ENCODE results near the gene SLC22A23. TPM values are rescaled to one million over a fixed set of nuclear protein-coding genes. Genes with fewer than 3 reads are reported as not detected.

Gene SLC22A23
- total RNA-seq, 2 experiments from 2014 or later, result 1.3 to 1.4 TPM

DNA sequence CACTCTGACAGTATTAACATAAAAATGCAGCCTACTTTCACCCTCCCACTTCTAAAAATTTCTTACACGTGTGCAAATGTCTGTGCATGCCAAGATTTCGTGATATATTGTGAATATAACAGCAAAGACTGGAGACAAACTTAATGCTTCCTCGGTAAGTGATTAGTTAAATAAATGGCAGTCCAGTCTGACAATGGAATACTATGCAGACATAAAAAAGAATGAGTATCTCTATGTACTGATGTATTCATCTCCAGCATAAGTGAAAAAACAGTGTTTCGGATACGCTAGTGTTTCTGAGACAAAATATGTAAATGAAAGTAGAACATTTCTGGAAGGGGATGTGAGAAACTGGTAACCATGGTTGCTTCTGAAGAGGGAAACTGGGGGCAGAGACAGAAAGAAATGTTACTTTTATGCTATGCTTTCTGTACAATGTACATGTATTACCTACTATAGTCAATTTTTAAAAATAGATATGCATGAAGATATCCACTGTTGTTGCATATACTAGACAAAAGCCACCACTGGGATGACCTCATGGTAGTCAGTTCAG, 7.0 kb downstream of the SLC22A23 start:
- intact Hi-C loops (cut with micrococcal nuclease), result loop anchor here (10.0 kb wide), 1 partner anchor 455 kb away; the partner anchor contains the start of gene NQO2
- H3K27ac Mint-ChIP-seq, result no peak overlapping the region
- H3K9me3 Mint-ChIP-seq, result peaks cover 3% of the 10 kb centered on the region
- no peak overlapping the region for H3K4me3 Mint-ChIP-seq
- no peak for DNase-seq
- CTCF ChIA-PET, result interaction anchor here (1.5 kb wide), 1 partner anchor 8 kb away, joined by 7 read pairs; no protein-coding TSS in a partner anchor
- no peaks in the 10 kb centered on the region for H3K36me3 Mint-ChIP-seq (ENCODE audit: low read depth)
- peaks cover 31% of the 10 kb centered on the region for H3K4me1 Mint-ChIP-seq (ENCODE audit: low read depth)
- no peaks in the 10 kb centered on the region for H3K27me3 Mint-ChIP-seq (ENCODE audit: low read depth)

DNA sequence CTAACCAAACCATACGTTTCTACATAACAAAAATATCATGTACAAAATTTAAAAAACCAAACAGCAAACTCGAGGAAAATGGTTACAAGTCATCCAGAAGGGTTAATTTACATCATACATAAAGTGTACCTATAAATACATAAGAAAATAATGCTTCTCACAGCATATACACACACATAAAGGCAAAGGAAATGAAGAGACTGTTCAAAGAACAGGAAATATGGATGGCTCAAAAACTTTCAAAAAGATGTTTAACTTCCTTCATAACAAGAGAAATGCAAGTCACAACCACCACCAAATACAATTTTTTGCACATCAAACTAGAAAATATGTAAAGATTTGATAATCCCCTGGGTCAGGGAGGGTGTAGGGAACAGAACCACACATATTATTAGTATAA, 7.5 kb downstream of the SLC22A23 start:
- no peak overlapping the region for H3K27ac Mint-ChIP-seq
- intact Hi-C loops (cut with micrococcal nuclease), result no loop called here
- H3K9me3 Mint-ChIP-seq, result peaks cover 3% of the 10 kb centered on the region
- H3K4me1 Mint-ChIP-seq (ENCODE audit: low read depth), result peaks cover 32% of the 10 kb centered on the region
- no peaks in the 10 kb centered on the region for H3K27me3 Mint-ChIP-seq (ENCODE audit: low read depth)
- no peaks in the 10 kb centered on the region for H3K36me3 Mint-ChIP-seq (ENCODE audit: low read depth)
- H3K4me3 Mint-ChIP-seq, result no peak overlapping the region
- DNase-seq, result no peak
- CTCF ChIA-PET, result interaction anchor here (0.6 to 1.5 kb wide), 3 partner anchors 9 to 94 kb away, joined by 3 to 7 read pairs (median 4); no protein-coding TSS in a partner anchor

GRCh38 chr6:3447005-3447404, 9.8 kb downstream of the SLC22A23 start:
- Mint-ChIP-seq H3K36me3 (ENCODE audit: low read depth) (no peaks in the 10 kb centered on the region), H3K4me1 (ENCODE audit: low read depth) (peaks cover 34% of the 10 kb centered on the region), H3K27me3 (ENCODE audit: low read depth) (no peaks in the 10 kb centered on the region), H3K4me3 (no peak overlapping the region), H3K27ac (no peak overlapping the region), H3K9me3 (peaks cover 3% of the 10 kb centered on the region)
- intact Hi-C loops (cut with micrococcal nuclease), result no loop called here
- CTCF ChIA-PET, result interaction anchor here (1.7 kb wide), 1 partner anchor 285 kb away, joined by 4 read pairs; no protein-coding TSS in a partner anchor
- no peak for DNase-seq

GRCh38 chr6:3446184-3446583, 10.7 kb downstream of the SLC22A23 start:
- intact Hi-C loops (cut with micrococcal nuclease), result no loop called here
- H3K36me3 Mint-ChIP-seq (ENCODE audit: low read depth), result no peaks in the 10 kb centered on the region
- no peak for DNase-seq
- CTCF ChIA-PET, result interaction anchor here (1.7 kb wide), 1 partner anchor 286 kb away, joined by 4 read pairs; no protein-coding TSS in a partner anchor
- peaks cover 26% of the 10 kb centered on the region for H3K4me1 Mint-ChIP-seq (ENCODE audit: low read depth)
- H3K27ac Mint-ChIP-seq, result no peak overlapping the region
- peaks cover 3% of the 10 kb centered on the region for H3K9me3 Mint-ChIP-seq
- no peak overlapping the region for H3K4me3 Mint-ChIP-seq
- H3K27me3 Mint-ChIP-seq (ENCODE audit: low read depth), result no peaks in the 10 kb centered on the region

DNA sequence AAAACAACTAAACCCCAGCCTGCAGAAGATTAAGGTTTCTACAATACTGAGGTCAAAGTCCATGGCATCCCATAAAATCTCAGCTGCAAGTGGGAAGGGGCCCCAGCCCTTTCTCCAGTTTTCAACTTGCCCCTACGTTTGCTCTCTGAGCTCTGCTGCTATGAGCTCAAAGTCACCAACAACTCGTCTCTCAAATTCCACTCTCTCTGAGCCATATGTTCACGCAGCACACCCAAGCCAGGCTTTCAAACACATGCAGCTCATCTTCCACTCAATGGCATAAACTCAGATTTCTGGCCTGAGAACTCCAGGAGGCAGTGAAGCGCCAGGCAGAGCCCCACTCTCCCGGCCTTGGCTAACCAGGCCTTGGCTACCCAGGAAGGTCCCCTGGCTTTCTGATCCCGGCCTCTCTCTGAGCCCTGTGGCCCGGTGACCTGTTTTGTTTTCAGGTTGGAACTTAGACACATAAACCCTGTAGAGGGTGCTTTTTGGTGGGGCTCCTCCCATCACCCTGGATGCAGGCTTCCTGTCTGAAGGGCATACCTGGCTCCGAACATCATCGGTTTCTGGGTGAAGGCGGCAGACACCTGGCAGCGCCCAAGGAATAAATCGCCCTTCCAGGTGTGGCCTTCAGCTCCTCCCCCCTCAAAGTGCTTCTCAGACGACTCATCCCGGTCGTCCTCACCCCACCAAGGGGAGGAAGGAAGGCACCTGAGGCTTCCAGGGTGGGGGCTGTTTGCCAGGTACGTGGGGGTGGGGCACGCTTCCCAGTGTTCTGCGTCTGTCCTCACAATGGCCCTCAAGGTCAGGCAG, 12.4 kb downstream of the SLC22A23 start:
- no peak overlapping the region for H3K4me3 Mint-ChIP-seq
- no peak overlapping the region for H3K27ac Mint-ChIP-seq
- no peaks in the 10 kb centered on the region for H3K36me3 Mint-ChIP-seq (ENCODE audit: low read depth)
- CTCF ChIA-PET, result interaction anchor here (1.1 kb wide), 1 partner anchor 34 kb away, joined by 3 read pairs; no protein-coding TSS in a partner anchor
- H3K9me3 Mint-ChIP-seq, result no peaks in the 10 kb centered on the region
- no peaks in the 10 kb centered on the region for H3K27me3 Mint-ChIP-seq (ENCODE audit: low read depth)
- intact Hi-C loops (cut with micrococcal nuclease), result no loop called here
- DNase-seq, result no peak
- H3K4me1 Mint-ChIP-seq (ENCODE audit: low read depth), result peaks cover 17% of the 10 kb centered on the region

GRCh38 chr6:3443221-3443515, 13.7 kb downstream of the SLC22A23 start:
- no peaks in the 10 kb centered on the region for H3K27me3 Mint-ChIP-seq (ENCODE audit: low read depth)
- CTCF ChIA-PET, result interaction anchor here (0.8 kb wide), 1 partner anchor 33 kb away, joined by 3 read pairs; no protein-coding TSS in a partner anchor
- H3K4me1 Mint-ChIP-seq (ENCODE audit: low read depth), result peaks cover 8% of the 10 kb centered on the region
- H3K9me3 Mint-ChIP-seq, result no peaks in the 10 kb centered on the region
- intact Hi-C loops (cut with micrococcal nuclease), result no loop called here
- H3K27ac Mint-ChIP-seq, result no peak overlapping the region
- H3K36me3 Mint-ChIP-seq (ENCODE audit: low read depth), result no peaks in the 10 kb centered on the region
- no peak for DNase-seq
- no peak overlapping the region for H3K4me3 Mint-ChIP-seq

- DNase-seq, result no peak
- Mint-ChIP-seq H3K4me3 (no peak overlapping the region), H3K4me1 (ENCODE audit: low read depth) (peaks cover 8% of the 10 kb centered on the region), H3K27ac (no peak overlapping the region), H3K27me3 (ENCODE audit: low read depth) (no peaks in the 10 kb centered on the region), H3K9me3 (no peaks in the 10 kb centered on the region), H3K36me3 (ENCODE audit: low read depth) (no peaks in the 10 kb centered on the region)
- intact Hi-C loops (cut with micrococcal nuclease), result no loop called here
- CTCF ChIA-PET, result interaction anchor here (0.8 kb wide), 1 partner anchor 34 kb away, joined by 3 read pairs; no protein-coding TSS in a partner anchor
Observed at GRCh38 chr6:3442431-3443220, 14.2 kb downstream of the SLC22A23 start.

- intact Hi-C loops (cut with micrococcal nuclease), result no loop called here
- H3K27ac Mint-ChIP-seq, result no peak overlapping the region
- H3K4me3 Mint-ChIP-seq, result no peak overlapping the region
- no peaks in the 10 kb centered on the region for H3K27me3 Mint-ChIP-seq (ENCODE audit: low read depth)
- no peaks in the 10 kb centered on the region for H3K9me3 Mint-ChIP-seq
- no peaks in the 10 kb centered on the region for H3K36me3 Mint-ChIP-seq (ENCODE audit: low read depth)
- DNase-seq, result no peak
- CTCF ChIA-PET, result interaction anchor here (0.7 kb wide), 1 partner anchor 19 kb away, joined by 3 read pairs; no protein-coding TSS in a partner anchor
- H3K4me1 Mint-ChIP-seq (ENCODE audit: low read depth), result peaks cover 5% of the 10 kb centered on the region
Observed at GRCh38 chr6:3440911-3441310, 15.9 kb downstream of the SLC22A23 start.

GRCh38 chr6:3439961-3440360, 16.9 kb downstream of the SLC22A23 start:
- Mint-ChIP-seq H3K27ac (no peak overlapping the region), H3K4me3 (no peak overlapping the region), H3K4me1 (ENCODE audit: low read depth) (peaks cover 5% of the 10 kb centered on the region), H3K36me3 (ENCODE audit: low read depth) (no peaks in the 10 kb centered on the region), H3K9me3 (no peaks in the 10 kb centered on the region), H3K27me3 (ENCODE audit: low read depth) (no peaks in the 10 kb centered on the region)
- intact Hi-C loops (cut with micrococcal nuclease), result no loop called here
- DNase-seq, result no peak
- CTCF ChIA-PET, result no interaction called here

DNA sequence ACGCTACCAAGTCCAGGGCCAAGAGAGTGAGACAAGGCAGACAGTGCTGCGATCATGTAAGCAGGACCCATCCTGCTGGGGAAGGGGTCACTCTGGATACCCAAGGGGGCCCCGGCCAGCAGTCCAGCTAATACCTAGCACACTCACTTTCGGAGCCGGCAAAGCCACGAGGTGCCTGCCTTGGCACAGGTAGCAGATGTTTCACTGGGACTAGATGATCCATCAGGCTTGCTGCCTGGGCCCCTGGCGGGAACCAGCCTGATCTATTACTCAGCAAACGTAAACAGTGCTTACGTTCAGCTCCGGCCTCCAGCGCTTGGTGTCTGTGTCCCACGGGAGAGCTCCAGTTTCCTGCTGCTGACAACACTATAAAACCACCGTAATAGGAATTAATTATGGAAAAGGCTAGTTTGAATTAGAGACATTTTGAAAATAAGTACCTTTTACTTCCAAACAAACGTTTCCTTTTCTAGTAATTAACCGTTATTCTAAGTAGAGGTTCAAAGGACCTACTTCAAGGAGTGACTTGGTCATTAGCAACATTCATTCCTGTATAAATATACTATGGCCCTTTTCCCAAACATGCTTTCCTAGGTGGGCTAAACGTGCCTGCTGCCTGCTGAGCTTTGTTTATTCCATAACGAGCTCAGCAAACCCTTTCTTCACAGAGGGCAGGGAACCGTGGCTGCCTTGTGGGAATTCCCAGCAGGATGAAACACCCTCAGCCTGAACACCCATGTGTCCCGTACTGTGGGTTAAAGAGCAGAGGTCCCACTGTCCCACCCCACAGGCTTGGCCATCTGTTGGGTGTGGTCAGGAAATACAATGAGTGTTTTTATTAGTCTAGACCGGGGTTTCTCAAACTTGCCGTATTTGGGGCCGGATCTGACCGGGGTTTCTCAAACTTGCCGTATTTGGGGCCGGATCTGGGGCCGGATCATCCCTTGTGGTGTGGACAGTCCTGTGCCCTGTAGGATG, 18.4 kb downstream of the SLC22A23 start:
- intact Hi-C loops (cut with micrococcal nuclease), result no loop called here
- peaks cover 3% of the 10 kb centered on the region for H3K4me1 Mint-ChIP-seq (ENCODE audit: low read depth)
- no peak overlapping the region for H3K27ac Mint-ChIP-seq
- H3K4me3 Mint-ChIP-seq, result no peak overlapping the region
- H3K27me3 Mint-ChIP-seq (ENCODE audit: low read depth), result no peaks in the 10 kb centered on the region
- H3K9me3 Mint-ChIP-seq, result no peaks in the 10 kb centered on the region
- DNase-seq, result no peak
- CTCF ChIA-PET, result interaction anchor here (1.0 kb wide), 1 partner anchor 28 kb away, joined by 3 read pairs; no protein-coding TSS in a partner anchor
- H3K36me3 Mint-ChIP-seq (ENCODE audit: low read depth), result no peaks in the 10 kb centered on the region

DNA sequence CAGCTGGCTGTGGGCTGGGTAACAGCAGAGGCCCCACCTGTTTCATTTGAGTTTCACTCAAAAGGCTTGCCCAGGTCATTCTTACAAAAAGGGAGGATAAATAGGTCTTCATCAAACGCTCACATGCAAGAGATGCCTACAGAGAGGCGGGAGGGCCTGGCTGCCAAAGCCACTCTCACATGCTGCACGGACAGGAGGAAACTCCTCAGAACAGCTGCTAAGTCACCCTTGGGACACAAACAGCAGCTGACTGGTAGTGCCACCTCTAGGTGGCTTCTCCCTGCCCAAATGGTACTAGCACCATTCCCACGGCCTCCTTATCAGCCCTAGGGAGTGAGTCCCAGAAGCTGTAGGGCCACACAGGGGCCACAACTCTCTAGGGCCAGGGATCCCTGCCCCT, 23.8 kb downstream of the SLC22A23 start:
- intact Hi-C loops (cut with micrococcal nuclease), result no loop called here
- no peaks in the 10 kb centered on the region for H3K36me3 Mint-ChIP-seq (ENCODE audit: low read depth)
- no peak overlapping the region for H3K4me3 Mint-ChIP-seq
- no peaks in the 10 kb centered on the region for H3K9me3 Mint-ChIP-seq
- no peak overlapping the region for H3K27ac Mint-ChIP-seq
- H3K27me3 Mint-ChIP-seq (ENCODE audit: low read depth), result no peaks in the 10 kb centered on the region
- CTCF ChIA-PET, result no interaction called here
- no peak for DNase-seq
- H3K4me1 Mint-ChIP-seq (ENCODE audit: low read depth), result no peaks in the 10 kb centered on the region
